Measurements from ENCODE around the gene CHST8. TPM values are rescaled to one million over a fixed set of nuclear protein-coding genes. Genes with fewer than 3 reads are reported as not detected.

CHST8 gene
- total and polyA plus RNA-seq, 8 donors = 0.23 to 25.5 TPM; not detected in 6

GRCh38 chr19:33610588-33610987, 11.2 kb upstream of the CHST8 start:
- H3K4me3 ChIP-seq = no peak overlapping the region
- 39 to 81% (median 68%) methylated on average over 1 of the region's 1 CpG for WGBS, 5 donors
- intact Hi-C loops (cut with DNase I; ENCODE audit: low total_unique reads) = no loop called here

GRCh38 chr19:33612928-33613619, 8.7 kb upstream of the CHST8 start:
- Histone ChIP-seq H3K36me3 (no peaks in the 10 kb centered on the region), H3K27me3 (peaks cover 0 to 36% (median 0%) of the 10 kb centered on the region in 3 donors), H3K4me1 (no peaks in the 10 kb centered on the region), H3K9me3 (peaks cover 0 to 18% (median 9%) of the 10 kb centered on the region in 4 donors), H3K4me3 (no peak overlapping the region), H3K27ac (no peak overlapping the region)
- DNase-seq = no peak
- WGBS, 5 donors = 61 to 72% (median 65%) methylated on average over 10 to 11 of the region's 11 CpGs
- intact Hi-C loops (cut with DNase I; ENCODE audit: low total_unique reads) = no loop called here
- TF ChIP-seq POLR2A (IDR thresholded peaks at IDR 0.05) (no peak), POLR2AphosphoS5 (IDR thresholded peaks at IDR 0.05) (no peak), EP300 (IDR thresholded peaks at IDR 0.05) (no peak), CTCF (IDR thresholded peaks at IDR 0.05) (no peak)

More at GRCh38 chr19:33610588-33610987, 11.2 kb upstream of the CHST8 start:
- no peak overlapping the region for H3K27ac ChIP-seq
- H3K4me1 ChIP-seq = no peaks in the 10 kb centered on the region
- H3K36me3 ChIP-seq = no peaks in the 10 kb centered on the region
- no peak for DNase-seq
- H3K9me3 ChIP-seq = peaks cover 0 to 18% (median 9%) of the 10 kb centered on the region in 4 donors
- TF ChIP-seq CTCF (IDR thresholded peaks at IDR 0.05) = no peak
- no peak for TF ChIP-seq POLR2AphosphoS5 (IDR thresholded peaks at IDR 0.05)
- TF ChIP-seq EP300 (IDR thresholded peaks at IDR 0.05) = no peak
- no peak for TF ChIP-seq POLR2A (IDR thresholded peaks at IDR 0.05)
- H3K27me3 ChIP-seq = peaks cover 0 to 28% (median 0%) of the 10 kb centered on the region in 3 donors

- TF ChIP-seq POLR2AphosphoS5 (IDR thresholded peaks at IDR 0.05) (no peak), EP300 (IDR thresholded peaks at IDR 0.05) (no peak), POLR2A (IDR thresholded peaks at IDR 0.05) (no peak), CTCF (IDR thresholded peaks at IDR 0.05) (no peak)
- 39 to 50% (median 41%) methylated on average over 3 of the region's 3 CpGs for WGBS, 5 donors
- no peak for DNase-seq
Observed at GRCh38 chr19:33613620-33614000, 8.1 kb upstream of the CHST8 start.

GRCh38 chr19:33616346-33616745, 5.4 kb upstream of the CHST8 start:
- peaks cover 2 to 4% (median 3%) of the 10 kb centered on the region in 4 donors for H3K4me1 ChIP-seq
- intact Hi-C loops (cut with DNase I; ENCODE audit: low total_unique reads) = no loop called here
- 67 to 90% (median 87%) methylated on average over 1 to 4 of the region's 4 CpGs for WGBS, 5 donors

More at GRCh38 chr19:33613620-33614000, 8.1 kb upstream of the CHST8 start:
- Histone ChIP-seq H3K4me1 (no peaks in the 10 kb centered on the region), H3K36me3 (no peaks in the 10 kb centered on the region), H3K4me3 (no peak overlapping the region), H3K27me3 (peaks cover 0 to 39% (median 0%) of the 10 kb centered on the region in 3 donors), H3K27ac (no peak overlapping the region), H3K9me3 (peaks cover 0 to 18% (median 9%) of the 10 kb centered on the region in 4 donors)
- intact Hi-C loops (cut with DNase I; ENCODE audit: low total_unique reads) = no loop called here

More at GRCh38 chr19:33616346-33616745, 5.4 kb upstream of the CHST8 start:
- Histone ChIP-seq H3K9me3 (no peaks in the 10 kb centered on the region), H3K36me3 (no peaks in the 10 kb centered on the region), H3K4me3 (no peak overlapping the region), H3K27ac (no peak overlapping the region), H3K27me3 (peaks cover 0 to 67% (median 14%) of the 10 kb centered on the region in 3 donors)
- no peak for TF ChIP-seq CTCF (IDR thresholded peaks at IDR 0.05)
- TF ChIP-seq EP300 (IDR thresholded peaks at IDR 0.05) = no peak
- TF ChIP-seq POLR2AphosphoS5 (IDR thresholded peaks at IDR 0.05) = no peak
- no peak for TF ChIP-seq POLR2A (IDR thresholded peaks at IDR 0.05)
- no peak for DNase-seq
